B cell (primary cell): ENCODE results near the gene ATP9B. TPM values are rescaled to one million over a fixed set of nuclear protein-coding genes. Genes with fewer than 3 reads are reported as not detected.

ENCODE experiments used
- ATAC-seq: fragments of 200-7000 bp; cut with Tn5 transposase; one replicate; pipeline ENCODE4 v1.10.0; 2021; ENCODE audit warnings: low read depth, mild to moderate bottlenecking, moderate number of reproducible peaks, moderate library complexity
- CTCF ChIA-PET: fragments of 350-600 bp; sonication (Branson Sonifier 250); formaldehyde crosslinking; loops from one replicate; lab custom pipeline; 2021; ENCODE audit warnings: antibody characterized with exemption, inconsistent platforms; lab: Charles Lee
- POLR2A ChIA-PET: fragments of 350-600 bp; sonication (Branson Sonifier 250); formaldehyde crosslinking; loops from one replicate; lab custom pipeline; 2021; ENCODE audit warnings: antibody characterized with exemption; lab: Charles Lee
- DNase-seq: peaks from one replicate; pipeline ENCODE4 v3.0.0; 2013
- H2AFZ ChIP-seq: 2 replicates; pipeline ENCODE4 v1.6.1; 2012; ENCODE audit warnings: mild to moderate bottlenecking, low read depth, low read length; ENCODE audit not compliant: insufficient read depth, poor library complexity, severe bottlenecking
- H3K27ac ChIP-seq, 2 donors: 1 replicate in 1 of 2; 2 replicates in 1 of 2; pipeline ENCODE4 v1.5.1; 2012 to 2013; ENCODE audit warnings: low read length in 2 of 2, mild to moderate bottlenecking in 2 of 2, moderate library complexity in 1 of 2
- H3K27me3 ChIP-seq, 4 experiments: fragments of 200-600 bp in 1 of 4; sonication (generic) in 1 of 4; replicated peaks in 1 of 4; 1 replicate in 2 of 4; 2 replicates in 2 of 4; pipeline versions ENCODE4 v1.6.1 to v1.7.0; 2013 to 2016; ENCODE audit warnings: low read length in 3 of 4, mild to moderate bottlenecking in 2 of 4, mixed read lengths in 1 of 4, moderate library complexity in 1 of 4; ENCODE audit not compliant: insufficient read depth in 4 of 4, control insufficient read depth in 3 of 4; ENCODE audit errors: control extremely low read depth in 1 of 4
- H3K36me3 ChIP-seq, 2 experiments: replicated peaks in 1 of 2; 1 replicate in 1 of 2; 2 replicates in 1 of 2; pipeline versions ENCODE4 v1.6.1 to v1.7.1; 2013; ENCODE audit warnings: low read length in 1 of 2; ENCODE audit not compliant: insufficient read depth in 2 of 2, control insufficient read depth in 1 of 2; ENCODE audit errors: control extremely low read depth in 1 of 2, extremely low read depth in 1 of 2
- H3K4me1 ChIP-seq, 2 donors: fragments of 200-600 bp in 1 of 2; sonication (generic) in 1 of 2; 1 replicate in 1 of 2; 2 replicates in 1 of 2; pipeline versions ENCODE4 v1.5.1 to v1.6.1; 2013 to 2017; ENCODE audit warnings: low read length in 2 of 2; ENCODE audit not compliant: control insufficient read depth in 2 of 2, insufficient read depth in 2 of 2
- H3K4me2 ChIP-seq: replicated peaks from 2 replicates; pipeline ENCODE3; 2012; ENCODE audit warnings: mild to moderate bottlenecking, low read depth, low read length; ENCODE audit not compliant: poor library complexity, severe bottlenecking
- H3K4me3 ChIP-seq, 5 experiments: fragments of 200-600 bp in 1 of 5; sonication (generic) in 1 of 5; 1 replicate in 3 of 5; 2 replicates in 2 of 5; pipeline versions ENCODE4 v1.5.1 to v1.7.0; 2011 to 2016; ENCODE audit warnings: low read length in 4 of 5, mild to moderate bottlenecking in 4 of 5, low read depth in 2 of 5, control low read depth in 1 of 5, moderate library complexity in 1 of 5; ENCODE audit not compliant: insufficient read depth in 1 of 5; ENCODE audit errors: control extremely low read depth in 1 of 5, extremely low read depth in 1 of 5
- H3K79me2 ChIP-seq: fragments of 200-600 bp; sonication (generic); one replicate; pipeline ENCODE4 v1.6.0; 2016; ENCODE audit warnings: low read length; ENCODE audit not compliant: control insufficient read depth, insufficient read depth
- H3K9ac ChIP-seq: fragments of 200-600 bp; sonication (generic); 2 replicates; pipeline ENCODE4 v1.6.1; 2017; ENCODE audit warnings: mild to moderate bottlenecking, low read length, moderate library complexity
- H3K9me3 ChIP-seq, 3 donors: one replicate each; pipeline versions ENCODE4 v1.6.1 to v1.7.1; 2013; ENCODE audit warnings: low read length in 2 of 3; ENCODE audit not compliant: control insufficient read depth in 2 of 3, insufficient read depth in 1 of 3; ENCODE audit errors: control extremely low read depth in 1 of 3
- H4K20me1 ChIP-seq: 2 replicates; pipeline ENCODE4 v1.6.0; 2012; ENCODE audit warnings: mild to moderate bottlenecking, low read length; ENCODE audit not compliant: insufficient read depth, control insufficient read depth, poor library complexity, severe bottlenecking
- H3K27ac Mint-ChIP-seq: one replicate; pipeline ENCODE4 v1.8.0; 2021; ENCODE audit warnings: mixed read lengths
- H3K27me3 Mint-ChIP-seq: one replicate; pipeline ENCODE4 v1.8.0; 2021; ENCODE audit warnings: mixed read lengths
- H3K4me1 Mint-ChIP-seq: one replicate; pipeline ENCODE4 v1.8.0; 2021; ENCODE audit warnings: mixed read lengths
- H3K4me3 Mint-ChIP-seq: one replicate; pipeline ENCODE4 v1.8.0; 2021; ENCODE audit warnings: mixed read lengths
- H3K9me3 Mint-ChIP-seq: one replicate; pipeline ENCODE4 v1.8.0; 2022; ENCODE audit warnings: mixed read lengths; ENCODE audit not compliant: insufficient read depth
- EZH2 ChIP-seq: IDR thresholded peaks from 2 replicates; pipeline ENCODE4 v1.6.1; 2012; ENCODE audit warnings: borderline replicate concordance, low read depth, mild to moderate bottlenecking, moderate library complexity, low read length; ENCODE audit not compliant: insufficient read depth, poor library complexity, severe bottlenecking
- WGBS: methylation state at CpG from one replicate; pipeline ENCODE4 v1.1.5; 2013; ENCODE audit warnings: missing lambda C conversion rate; ENCODE audit not compliant: insufficient coverage; 5-methylcytosine and 5-hydroxymethylcytosine counted together
- intact Hi-C: fragments of 100-400 bp; cut with micrococcal nuclease; formaldehyde crosslinking; loops from one replicate; pipeline ENCODE4 v1.10.0; 2022
- polyA plus RNA-seq: library from polyadenylated mRNA; depleted of rRNA; stranded (reverse); fragments of >200 nt; gene quantifications from 2 replicates; pipeline ENCODE4 v1.2.3, GENCODE V29; 2012
- total RNA-seq, 2 donors: library from RNA; stranded (reverse); fragments of 120-200 nt in 1 of 2; gene quantifications; 1 replicate in 1 of 2; 2 replicates in 1 of 2; pipeline versions ENCODE4 v1.2.3 to v1.2.4, GENCODE V29; 2013 to 2022
- TF ChIP-seq, protein P1 (sequence below): fragments of 200-600 bp; IDR thresholded peaks from one replicate; pipeline ENCODE4 v1.8.0; 2022; ENCODE audit warnings: antibody characterized with exemption, mild to moderate bottlenecking

Gene ATP9B
- total and polyA plus RNA-seq, 2 donors (not counting 1 experiment from before 2014, with no cell fraction given), result 34.3 to 71.7 TPM

DNA sequence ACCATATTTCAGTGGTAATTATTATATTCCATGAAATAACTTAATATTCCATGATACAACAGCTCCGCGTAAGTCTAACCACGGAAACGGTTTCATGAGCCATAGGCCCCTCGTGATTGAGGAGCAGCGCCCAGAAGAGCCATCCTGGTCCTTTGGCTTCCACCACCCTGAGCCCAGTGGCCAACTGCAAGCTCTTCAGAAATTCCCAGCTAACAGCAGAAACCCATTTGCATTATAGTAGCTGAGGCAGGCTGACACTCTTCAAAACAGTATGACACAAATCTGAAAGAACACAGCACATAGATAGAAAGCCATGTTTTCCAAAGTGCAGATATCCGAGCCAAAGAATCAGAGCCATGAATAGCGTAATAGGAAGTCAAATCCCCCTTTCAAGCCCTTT, 205.6 kb downstream of the ATP9B start:
- TF ChIP-seq EZH2, result no peak
- TF ChIP-seq, protein P1, sequence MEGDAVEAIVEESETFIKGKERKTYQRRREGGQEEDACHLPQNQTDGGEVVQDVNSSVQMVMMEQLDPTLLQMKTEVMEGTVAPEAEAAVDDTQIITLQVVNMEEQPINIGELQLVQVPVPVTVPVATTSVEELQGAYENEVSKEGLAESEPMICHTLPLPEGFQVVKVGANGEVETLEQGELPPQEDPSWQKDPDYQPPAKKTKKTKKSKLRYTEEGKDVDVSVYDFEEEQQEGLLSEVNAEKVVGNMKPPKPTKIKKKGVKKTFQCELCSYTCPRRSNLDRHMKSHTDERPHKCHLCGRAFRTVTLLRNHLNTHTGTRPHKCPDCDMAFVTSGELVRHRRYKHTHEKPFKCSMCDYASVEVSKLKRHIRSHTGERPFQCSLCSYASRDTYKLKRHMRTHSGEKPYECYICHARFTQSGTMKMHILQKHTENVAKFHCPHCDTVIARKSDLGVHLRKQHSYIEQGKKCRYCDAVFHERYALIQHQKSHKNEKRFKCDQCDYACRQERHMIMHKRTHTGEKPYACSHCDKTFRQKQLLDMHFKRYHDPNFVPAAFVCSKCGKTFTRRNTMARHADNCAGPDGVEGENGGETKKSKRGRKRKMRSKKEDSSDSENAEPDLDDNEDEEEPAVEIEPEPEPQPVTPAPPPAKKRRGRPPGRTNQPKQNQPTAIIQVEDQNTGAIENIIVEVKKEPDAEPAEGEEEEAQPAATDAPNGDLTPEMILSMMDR, result no peak
- H3K36me3 ChIP-seq, result peaks cover 11 to 23% of the 10 kb centered on the region in 2 experiments
- no peaks in the 10 kb centered on the region for H3K9me3 Mint-ChIP-seq
- no peak overlapping the region for H3K4me3 ChIP-seq
- no peaks in the 10 kb centered on the region for H4K20me1 ChIP-seq
- H3K4me1 ChIP-seq, result no peaks in the 10 kb centered on the region
- ATAC-seq (no peak), DNase-seq (no peak)
- no peak overlapping the region for H2AFZ ChIP-seq
- no peak overlapping the region for H3K27ac ChIP-seq
- 93% methylated on average over 8 of the region's 8 CpGs for WGBS
- POLR2A ChIA-PET, result no interaction called here
- no peak overlapping the region for H3K9ac ChIP-seq
- H3K27me3 ChIP-seq, result no peaks in the 10 kb centered on the region
- no peak overlapping the region for H3K4me3 Mint-ChIP-seq
- no peak overlapping the region for H3K27ac Mint-ChIP-seq
- H3K79me2 ChIP-seq, result no peaks in the 10 kb centered on the region
- peaks cover 8% of the 10 kb centered on the region for H3K4me1 Mint-ChIP-seq
- CTCF ChIA-PET, result no interaction called here
- H3K4me2 ChIP-seq, result no peak overlapping the region
- H3K27me3 Mint-ChIP-seq, result no peaks in the 10 kb centered on the region
- no peaks in the 10 kb centered on the region for H3K9me3 ChIP-seq
- intact Hi-C loops, result no loop called here

DNA sequence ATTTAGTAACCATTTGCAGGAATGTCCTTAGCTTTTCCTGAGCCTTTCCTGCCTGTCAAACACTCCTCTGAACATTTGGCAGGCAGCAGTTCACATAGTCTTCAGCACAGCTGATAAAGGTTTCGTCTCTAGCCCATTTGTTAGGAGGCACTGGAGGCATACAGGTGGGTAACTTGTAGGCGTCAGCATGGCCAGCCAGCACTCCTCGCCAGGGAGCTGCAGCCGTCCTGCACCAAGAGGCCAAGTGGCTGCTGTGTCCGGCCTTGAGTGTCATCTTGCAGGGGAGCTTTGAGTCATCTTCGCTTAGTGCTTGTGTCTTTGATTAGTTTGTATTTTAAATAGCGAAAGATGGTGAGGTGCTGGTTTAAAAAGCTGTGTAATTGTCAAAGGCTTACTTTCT, 206.3 kb downstream of the ATP9B start:
- intact Hi-C loops, result no loop called here
- TF ChIP-seq, protein P1, result no peak
- no peak for TF ChIP-seq EZH2
- ATAC-seq (no peak), DNase-seq (no peak)
- no peaks in the 10 kb centered on the region for H3K9me3 ChIP-seq
- CTCF ChIA-PET, result no interaction called here
- peaks cover 11 to 23% of the 10 kb centered on the region in 2 experiments for H3K36me3 ChIP-seq
- no peak overlapping the region for H3K4me3 Mint-ChIP-seq
- H3K9ac ChIP-seq, result no peak overlapping the region
- no peaks in the 10 kb centered on the region for H4K20me1 ChIP-seq
- H3K79me2 ChIP-seq, result no peaks in the 10 kb centered on the region
- H3K4me3 ChIP-seq, result no peak overlapping the region
- POLR2A ChIA-PET, result no interaction called here
- no peaks in the 10 kb centered on the region for H3K27me3 Mint-ChIP-seq
- no peaks in the 10 kb centered on the region for H3K9me3 Mint-ChIP-seq
- 81% methylated on average over 5 of the region's 7 CpGs for WGBS
- H3K4me1 ChIP-seq, result no peaks in the 10 kb centered on the region
- H3K27ac Mint-ChIP-seq, result no peak overlapping the region
- H3K27me3 ChIP-seq, result no peaks in the 10 kb centered on the region
- H3K27ac ChIP-seq, result no peak overlapping the region
- no peak overlapping the region for H2AFZ ChIP-seq
- peaks cover 8% of the 10 kb centered on the region for H3K4me1 Mint-ChIP-seq
- H3K4me2 ChIP-seq, result no peak overlapping the region
